Right cardiac atrium (tissue), 5 donors: ENCODE results near the gene RHOC. TPM values are rescaled to one million over a fixed set of nuclear protein-coding genes. Genes with fewer than 3 reads are reported as not detected.

Experiments
- ATAC-seq, 2 donors: fragments of 200-7000 bp; cut with Tn5 transposase; one replicate each; pipeline versions ENCODE4 v1.8.0 to v1.9.1; 2020; ENCODE audit warnings: moderate library complexity in 2 of 2, mild to moderate bottlenecking in 1 of 2
- DNase-seq, 3 donors: peaks; one replicate each; pipeline ENCODE4 v3.0.0-alpha.2; 2020
- H3K27ac ChIP-seq: one replicate; pipeline ENCODE4 v1.5.1; 2013; ENCODE audit warnings: mild to moderate bottlenecking, low read length, control low read depth, moderate library complexity
- H3K27me3 ChIP-seq: one replicate; pipeline ENCODE4 v1.6.1; 2013; ENCODE audit not compliant: control insufficient read depth, insufficient read depth
- H3K4me1 ChIP-seq: one replicate; pipeline ENCODE4 v1.6.1; 2013; ENCODE audit warnings: low read length; ENCODE audit not compliant: control insufficient read depth, insufficient read depth
- H3K4me3 ChIP-seq: one replicate; pipeline ENCODE4 v1.5.1; 2013; ENCODE audit warnings: low read length, control low read depth
- H3K9me3 ChIP-seq: one replicate; pipeline ENCODE4 v1.6.1; 2013; ENCODE audit warnings: low read length; ENCODE audit not compliant: control insufficient read depth
- WGBS: extraction: QIAGEN DNeasy Blood & Tissue Kit; methylation state at CpG from one replicate; pipeline ENCODE4 v1.1.7; 2013; 5-methylcytosine and 5-hydroxymethylcytosine counted together
- intact Hi-C, 4 donors: fragments of 100-400 bp; cut with DNase I; formaldehyde crosslinking; loops; one replicate each; pipeline versions ENCODE4 v1.11.0 to v1.14.0; 2022 to 2023
- polyA plus RNA-seq: library from polyadenylated mRNA; stranded (reverse); fragments of 200-250 nt; gene quantifications from one replicate; pipeline ENCODE4 v1.2.3, GENCODE V29; 2013
- total RNA-seq, 4 donors: library from RNA; stranded (reverse); fragmentation: NEBNext Ultra II Directional; extraction: Animal tissue kit (Norgen Biotek cat#: 25700); gene quantifications; one replicate each; pipeline ENCODE4 v1.2.1, GENCODE V29; 2021
- donor health status: healthy with polysubstance abuse.
- donor health status: DM: no; HTN: yes; CAD: no.
- donor health status: DM: no; HTN: no; CAD: no.
- donor health status: DM: no; HTN: yes; CAD: no; lungs with severe emphysema.
- donor health status: DM: yes; HTN: yes; CAD: no.

RHOC gene
- total and polyA plus RNA-seq, 5 donors = 169 to 262 (median 212) TPM

DNA sequence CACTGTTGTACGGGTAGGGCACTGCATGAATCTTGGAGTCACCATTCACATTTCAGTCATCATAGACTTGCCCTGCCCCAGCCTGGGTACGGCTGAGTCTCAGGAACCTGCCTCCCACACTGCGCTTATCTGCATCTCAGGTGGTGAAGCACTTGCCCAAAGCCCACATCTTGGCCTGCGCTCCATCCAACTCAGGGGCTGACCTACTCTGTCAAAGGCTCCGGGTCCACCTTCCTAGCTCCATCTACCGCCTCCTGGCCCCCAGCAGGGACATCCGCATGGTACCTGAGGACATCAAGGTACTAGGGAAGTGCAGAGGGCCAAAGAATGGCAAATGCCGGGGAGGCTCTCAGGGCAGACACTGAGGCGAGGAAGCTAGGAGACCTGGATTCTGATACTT, 11.7 kb downstream of the RHOC start:
- H3K4me1 ChIP-seq = peaks cover 10% of the 10 kb centered on the region
- WGBS = 96% methylated on average over 9 of the region's 9 CpGs
- intact Hi-C loops = no loop called here
- H3K4me3 ChIP-seq = no peak overlapping the region
- ATAC-seq (no peak), DNase-seq (no peak)
- no peaks in the 10 kb centered on the region for H3K9me3 ChIP-seq
- no peaks in the 10 kb centered on the region for H3K27me3 ChIP-seq
- H3K27ac ChIP-seq = no peak overlapping the region

GRCh38 chr1:112694363-112694929, 12.5 kb downstream of the RHOC start:
- DNase-seq = no peak
- H3K4me3 ChIP-seq = no peak overlapping the region
- 86% methylated on average over 15 of the region's 15 CpGs for WGBS
- H3K27ac ChIP-seq = no peak overlapping the region
- no peak for ATAC-seq
- intact Hi-C loops = no loop called here
- H3K9me3 ChIP-seq = no peaks in the 10 kb centered on the region
- no peaks in the 10 kb centered on the region for H3K27me3 ChIP-seq
- peaks cover 2% of the 10 kb centered on the region for H3K4me1 ChIP-seq

DNA sequence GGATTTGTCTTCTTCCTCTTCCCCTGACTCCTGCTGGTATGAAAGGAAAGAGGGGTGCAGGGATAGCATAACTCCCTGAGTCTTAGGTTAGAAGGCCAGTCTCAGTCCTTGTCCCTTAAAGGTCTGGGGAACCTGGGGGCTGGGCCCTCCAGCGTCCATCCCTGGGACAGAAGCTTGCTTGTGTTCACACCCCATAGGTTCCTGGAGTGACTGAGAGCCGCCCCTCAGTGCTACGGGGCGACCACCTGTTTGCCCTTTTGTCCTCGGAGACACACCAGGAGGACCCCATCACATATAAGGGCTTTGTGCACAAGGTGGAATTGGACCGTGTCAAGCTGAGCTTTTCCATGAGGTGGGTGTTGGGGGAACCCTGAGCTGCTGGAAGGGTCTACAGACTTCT, 13.1 kb downstream of the RHOC start:
- ATAC-seq (no peak), DNase-seq (no peak)
- no peaks in the 10 kb centered on the region for H3K4me1 ChIP-seq
- 92% methylated on average over 6 of the region's 6 CpGs for WGBS
- no peaks in the 10 kb centered on the region for H3K27me3 ChIP-seq
- H3K27ac ChIP-seq = no peak overlapping the region
- H3K4me3 ChIP-seq = no peak overlapping the region
- intact Hi-C loops = no loop called here
- H3K9me3 ChIP-seq = no peaks in the 10 kb centered on the region

DNA sequence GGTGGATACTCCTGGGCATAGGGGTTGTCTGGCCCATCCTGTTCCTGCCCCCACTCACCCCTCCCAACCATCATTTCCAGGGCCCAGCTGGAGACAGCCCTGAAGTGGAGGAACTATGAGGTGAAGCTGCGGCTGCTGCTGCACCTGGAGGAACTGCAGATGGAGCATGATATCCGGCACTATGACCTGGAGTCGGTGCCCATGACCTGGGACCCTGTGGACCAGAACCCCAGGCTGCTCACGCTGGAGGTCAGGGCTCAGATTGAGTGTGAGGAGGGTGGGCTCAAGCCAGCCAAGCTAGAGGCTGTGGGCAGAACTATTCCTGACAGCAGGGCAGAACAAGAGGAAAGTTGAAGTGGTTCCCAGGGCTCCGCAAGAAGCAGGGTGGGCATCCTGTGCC, 14.2 kb downstream of the RHOC start:
- H3K27me3 ChIP-seq = no peaks in the 10 kb centered on the region
- ATAC-seq (no peak), DNase-seq (no peak)
- H3K4me3 ChIP-seq = no peak overlapping the region
- WGBS = 95% methylated on average over 5 of the region's 5 CpGs
- no peaks in the 10 kb centered on the region for H3K9me3 ChIP-seq
- H3K4me1 ChIP-seq = no peaks in the 10 kb centered on the region
- intact Hi-C loops = no loop called here
- H3K27ac ChIP-seq = no peak overlapping the region

GRCh38 chr1:112689842-112690237, 17.1 kb downstream of the RHOC start:
- no peaks in the 10 kb centered on the region for H3K27me3 ChIP-seq
- no peak for ATAC-seq
- H3K27ac ChIP-seq = no peak overlapping the region
- no peak for DNase-seq
- no peaks in the 10 kb centered on the region for H3K4me1 ChIP-seq
- no peaks in the 10 kb centered on the region for H3K9me3 ChIP-seq
- H3K4me3 ChIP-seq = no peak overlapping the region
- 88% methylated on average over 11 of the region's 11 CpGs for WGBS
- intact Hi-C loops = no loop called here

DNA sequence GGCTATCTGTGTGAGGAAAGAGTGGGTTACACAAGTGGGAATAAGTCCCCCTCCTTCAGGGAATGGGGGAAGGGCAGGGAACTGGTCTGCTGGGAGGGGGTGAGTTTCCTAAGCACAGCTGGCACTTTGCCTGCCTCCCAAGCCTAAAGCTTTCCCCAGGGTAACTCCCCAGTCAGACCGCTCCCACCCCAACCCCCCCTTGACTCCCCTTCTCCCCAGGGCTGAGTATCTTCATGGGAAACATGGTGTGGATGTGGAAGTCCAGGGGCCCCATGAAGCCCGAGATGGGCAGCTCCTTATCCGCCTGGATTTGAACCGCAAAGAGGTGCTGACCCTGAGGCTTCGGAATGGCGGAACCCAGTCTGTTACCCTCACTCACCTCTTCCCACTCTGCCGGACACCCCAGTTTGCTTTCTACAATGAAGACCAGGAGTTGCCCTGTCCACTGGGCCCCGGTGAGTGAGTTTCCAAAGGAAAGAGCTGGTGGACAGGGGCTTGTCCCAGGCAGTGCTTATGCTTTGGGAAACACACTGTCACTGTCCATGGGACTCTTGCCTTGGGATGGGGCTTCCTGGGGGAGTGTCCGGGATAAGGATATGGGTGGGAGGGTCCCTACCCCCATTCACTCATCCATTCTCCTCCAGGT, 17.6 kb downstream of the RHOC start:
- Histone ChIP-seq H3K4me3 (no peak overlapping the region), H3K27ac (no peak overlapping the region), H3K9me3 (no peaks in the 10 kb centered on the region), H3K4me1 (no peaks in the 10 kb centered on the region), H3K27me3 (no peaks in the 10 kb centered on the region)
- intact Hi-C loops = no loop called here
- ATAC-seq (peak in 1 of 2 donors; percentile 5), DNase-seq (peak in 1 of 3 donors; percentile 46)
- WGBS = 85% methylated on average over 9 of the region's 9 CpGs

DNA sequence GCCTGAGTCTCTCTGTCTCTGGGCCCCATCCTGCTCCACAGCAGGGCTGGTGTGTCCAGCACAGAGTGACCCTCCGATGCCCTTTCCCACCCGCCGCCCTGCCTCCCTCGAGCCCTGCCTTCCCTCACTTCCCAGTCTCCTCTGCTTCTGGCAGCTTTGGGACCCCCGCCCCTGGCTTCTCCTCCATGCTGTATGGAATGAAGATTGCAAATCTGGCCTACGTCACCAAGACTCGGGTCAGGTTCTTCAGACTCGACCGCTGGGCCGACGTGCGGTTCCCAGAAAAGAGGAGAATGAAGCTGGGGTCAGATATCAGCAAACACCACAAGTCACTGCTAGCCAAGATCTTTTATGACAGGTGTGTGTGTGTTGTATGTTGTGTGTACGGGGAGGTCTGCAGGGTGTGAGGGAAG, 18.1 kb downstream of the RHOC start:
- WGBS = 47% methylated on average over 13 of the region's 13 CpGs
- intact Hi-C loops = no loop called here
- H3K4me3 ChIP-seq = no peak overlapping the region
- H3K27me3 ChIP-seq = no peaks in the 10 kb centered on the region
- H3K9me3 ChIP-seq = no peaks in the 10 kb centered on the region
- peak overlapping the region; percentile 9 for H3K27ac ChIP-seq
- peak; percentile 70 to 83 for ATAC-seq
- H3K4me1 ChIP-seq = no peaks in the 10 kb centered on the region
- DNase-seq = peak; percentile 67 to 82 (median 81)

- H3K27me3 ChIP-seq = no peaks in the 10 kb centered on the region
- ATAC-seq (peak in 1 of 2 donors; percentile 6), DNase-seq (no peak)
- intact Hi-C loops = no loop called here
- H3K4me3 ChIP-seq = no peak overlapping the region
- no peaks in the 10 kb centered on the region for H3K4me1 ChIP-seq
- WGBS = 84% methylated on average over 13 of the region's 13 CpGs
- H3K27ac ChIP-seq = no peak overlapping the region
- no peaks in the 10 kb centered on the region for H3K9me3 ChIP-seq
Measured at GRCh38 chr1:112687785-112688496, 19.0 kb downstream of the RHOC start.

DNA sequence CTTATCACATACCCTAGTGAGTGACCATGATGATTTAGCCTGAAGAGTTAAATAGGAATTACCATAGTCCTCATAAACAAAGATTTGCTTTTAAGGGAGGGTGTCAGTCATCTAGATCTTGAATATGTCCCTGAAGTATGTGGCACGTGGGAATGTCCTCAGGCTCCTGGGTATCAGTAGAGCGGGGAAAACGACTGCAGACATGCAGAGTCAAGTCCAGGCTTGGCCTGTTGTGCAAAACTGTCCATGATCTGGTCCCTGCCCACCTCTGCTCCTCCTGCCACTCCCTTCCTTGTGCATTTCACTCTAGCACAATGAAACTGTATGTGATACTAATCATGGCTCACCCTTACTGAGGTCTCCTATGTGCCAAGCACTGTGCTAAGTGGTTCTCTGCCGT, 19.6 kb downstream of the RHOC start:
- Histone ChIP-seq H3K9me3 (no peaks in the 10 kb centered on the region), H3K4me3 (no peak overlapping the region), H3K27me3 (no peaks in the 10 kb centered on the region), H3K4me1 (no peaks in the 10 kb centered on the region), H3K27ac (no peak overlapping the region)
- no peak for ATAC-seq
- intact Hi-C loops = no loop called here
- 77% methylated on average over 4 of the region's 4 CpGs for WGBS
- DNase-seq = no peak

DNA sequence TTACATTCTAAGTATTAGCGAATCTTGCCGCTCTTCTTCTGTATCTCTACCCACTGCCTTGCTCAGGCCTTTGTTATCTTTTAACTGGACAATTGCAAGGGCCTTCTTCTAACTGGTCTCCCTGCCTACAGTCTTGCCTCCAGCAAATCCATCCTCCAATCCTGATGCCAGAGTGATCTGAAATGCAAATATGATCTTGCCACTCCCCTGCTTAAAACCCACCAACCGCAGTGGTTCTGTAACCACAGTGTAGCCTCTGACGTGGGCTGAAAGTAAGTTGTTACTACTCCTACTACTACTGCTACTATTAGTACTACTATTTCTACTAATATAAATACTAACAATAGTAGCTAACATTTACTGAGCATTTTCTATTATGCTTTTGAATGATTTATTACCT, 20.1 kb downstream of the RHOC start:
- ATAC-seq = no peak
- no peak overlapping the region for H3K27ac ChIP-seq

GRCh38 chr1:112686417-112686816, 20.5 kb downstream of the RHOC start:
- no peak for ATAC-seq
- intact Hi-C loops = no loop called here
- H3K9me3 ChIP-seq = no peaks in the 10 kb centered on the region
- H3K27me3 ChIP-seq = no peaks in the 10 kb centered on the region
- no peak overlapping the region for H3K27ac ChIP-seq
- WGBS = 57% methylated on average over 3 of the region's 3 CpGs
- no peak for DNase-seq
- H3K4me1 ChIP-seq = no peaks in the 10 kb centered on the region
- H3K4me3 ChIP-seq = no peak overlapping the region

More for the DNA sequence above, 20.1 kb downstream of the RHOC start:
- Histone ChIP-seq H3K4me1 (no peaks in the 10 kb centered on the region), H3K4me3 (no peak overlapping the region), H3K27me3 (no peaks in the 10 kb centered on the region), H3K9me3 (no peaks in the 10 kb centered on the region)
- no peak for DNase-seq
- intact Hi-C loops = no loop called here
- WGBS = 93% methylated on average over 4 of the region's 4 CpGs
